Stimulated activated CD8-positive, alpha-beta memory T cell treated with anti-CD3 and anti-CD28 coated beads, Interleukin-4, amount 100 ng/mL, for 48 hours (primary cell): Measurements from ENCODE around the gene LRRC45.

Experiments
- DNase-seq: peaks from one replicate; pipeline ENCODE4 v3.0.0-alpha.2; 2020

LRRC45 gene

GRCh38 chr17:81994593-81995462 is 28.3 kb upstream of the LRRC45 start:
- no peak for DNase-seq

GRCh38 chr17:81995463-81996231 is 27.5 kb upstream of the LRRC45 start:
- no peak for DNase-seq

- no peak for DNase-seq
Observed at GRCh38 chr17:81996232-81996756, 26.8 kb upstream of the LRRC45 start.

- DNase-seq: no peak
Observed at GRCh38 chr17:81996757-81997441, 26.2 kb upstream of the LRRC45 start.

- DNase-seq: no peak
Observed at GRCh38 chr17:81998212-81998611, 24.9 kb upstream of the LRRC45 start.

- no peak for DNase-seq
Observed at GRCh38 chr17:81998691-81999438, 24.2 kb upstream of the LRRC45 start.

GRCh38 chr17:81999587-81999975 is 23.5 kb upstream of the LRRC45 start:
- DNase-seq: no peak

- DNase-seq: no peak
Observed at GRCh38 chr17:81999976-82000802, 22.9 kb upstream of the LRRC45 start.

- DNase-seq: no peak
Observed at GRCh38 chr17:82000803-82001570, 22.1 kb upstream of the LRRC45 start.

- no peak for DNase-seq
Observed at GRCh38 chr17:82001571-82002056, 21.5 kb upstream of the LRRC45 start.

GRCh38 chr17:82003411-82004381 is 19.4 kb upstream of the LRRC45 start:
- DNase-seq: peak; percentile 42

GRCh38 chr17:82004517-82005455 is 18.3 kb upstream of the LRRC45 start:
- no peak for DNase-seq

GRCh38 chr17:82005701-82006348 is 17.3 kb upstream of the LRRC45 start:
- no peak for DNase-seq

GRCh38 chr17:82006468-82007227 is 16.5 kb upstream of the LRRC45 start:
- no peak for DNase-seq

GRCh38 chr17:82007228-82007494 is 15.9 kb upstream of the LRRC45 start:
- DNase-seq: no peak

- no peak for DNase-seq
Observed at GRCh38 chr17:82007495-82008257, 15.4 kb upstream of the LRRC45 start.
